Hepatocyte (in vitro differentiated cells): ENCODE data around the gene DBNDD2. TPM values are rescaled to one million over a fixed set of nuclear protein-coding genes. Genes with fewer than 3 reads are reported as not detected.

Source experiments
- DNase-seq: peaks from one replicate; pipeline ENCODE4 v3.0.0-alpha.2; 2016; ENCODE audit warnings: low spot score
- H2AFZ ChIP-seq: fragments of 200-600 bp; sonication (generic); 2 replicates; pipeline ENCODE4 v1.6.0; 2016; ENCODE audit warnings: antibody characterized with exemption, mild to moderate bottlenecking
- H3K27ac ChIP-seq: fragments of 200-600 bp; sonication (generic); 2 replicates; pipeline ENCODE4 v1.5.1; 2016; ENCODE audit warnings: mild to moderate bottlenecking
- H3K27me3 ChIP-seq: fragments of 200-600 bp; sonication (generic); 2 replicates; pipeline ENCODE4 v1.6.1; 2016
- H3K36me3 ChIP-seq: fragments of 200-600 bp; sonication (generic); replicated peaks from 2 replicates; pipeline ENCODE4 v1.5.1; 2016; ENCODE audit warnings: low read depth; ENCODE audit not compliant: insufficient read depth
- H3K4me1 ChIP-seq: fragments of 200-600 bp; sonication (generic); 2 replicates; pipeline ENCODE4 v1.5.1; 2016; ENCODE audit warnings: mild to moderate bottlenecking, moderate library complexity; ENCODE audit not compliant: insufficient read depth
- H3K4me2 ChIP-seq: fragments of 200-600 bp; sonication (generic); 2 replicates; pipeline ENCODE4 v1.6.0; 2016
- H3K4me3 ChIP-seq: fragments of 200-600 bp; sonication (generic); 2 replicates; pipeline ENCODE4 v1.5.1; 2016; ENCODE audit warnings: mild to moderate bottlenecking
- H3K79me2 ChIP-seq: fragments of 200-600 bp; sonication (generic); 2 replicates; pipeline ENCODE4 v1.6.0; 2017; ENCODE audit warnings: mild to moderate bottlenecking
- H3K9me2 ChIP-seq: fragments of 200-600 bp; sonication (generic); replicated peaks from 2 replicates; pipeline ENCODE4 v1.6.0; 2017; ENCODE audit warnings: mild to moderate bottlenecking; ENCODE audit not compliant: insufficient read depth
- H3K9me3 ChIP-seq: fragments of 200-600 bp; sonication (generic); 2 replicates; pipeline ENCODE4 v1.5.1; 2016; ENCODE audit warnings: low read depth, mild to moderate bottlenecking
- H4K20me1 ChIP-seq: fragments of 200-600 bp; sonication (generic); 2 replicates; pipeline ENCODE4 v1.6.0; 2016; ENCODE audit warnings: mild to moderate bottlenecking; ENCODE audit not compliant: insufficient read depth, poor library complexity, severe bottlenecking
- CTCF ChIP-seq: fragments of 200-600 bp; sonication (generic); IDR thresholded peaks from 2 replicates; pipeline ENCODE4 v1.5.1; 2016; ENCODE audit warnings: antibody characterized with exemption, mild to moderate bottlenecking; ENCODE audit not compliant: poor library complexity
- EZH2 ChIP-seq: fragments of 200-600 bp; sonication (generic); IDR thresholded peaks from 2 replicates; pipeline ENCODE4 v1.6.1; 2016; ENCODE audit warnings: antibody characterized with exemption, mild to moderate bottlenecking, borderline replicate concordance
- EZH2phosphoT487 ChIP-seq: fragments of 200-600 bp; sonication (generic); IDR thresholded peaks from one replicate; pipeline ENCODE4 v1.6.1; 2018; ENCODE audit warnings: antibody characterized with exemption, mild to moderate bottlenecking, low read depth, moderate library complexity; ENCODE audit not compliant: unreplicated experiment, severe bottlenecking
- WGBS: methylation state at CpG from one replicate; pipeline ENCODE4 v1.1.6; 2016; ENCODE audit warnings: low lambda C conversion rate; ENCODE audit errors: missing lambda C conversion rate; 5-methylcytosine and 5-hydroxymethylcytosine counted together
- polyA plus RNA-seq: library from polyadenylated mRNA; unstranded; fragments of >200 nt; fragmentation: Nextera tagmentation; extraction: Ambion mirVana; gene quantifications from 2 replicates; pipeline ENCODE4 v1.2.1, GENCODE V29; 2016
- total RNA-seq: library from RNA; depleted of rRNA; stranded (reverse); fragments of >200 nt; gene quantifications from 2 replicates; pipeline ENCODE4 v1.2.3, GENCODE V29; 2014

DBNDD2 gene
- total and polyA plus RNA-seq, 2 experiments from 2014 or later = 11.1 to 12.8 TPM

GRCh38 chr20:45374966-45375365, 33.1 kb upstream of the DBNDD2 start:
- WGBS = 98% methylated on average over 14 of the region's 14 CpGs
- H3K4me1 ChIP-seq = peaks cover 8% of the 10 kb centered on the region
- no peak overlapping the region for H3K4me2 ChIP-seq
- no peaks in the 10 kb centered on the region for H3K36me3 ChIP-seq
- H3K79me2 ChIP-seq = no peaks in the 10 kb centered on the region
- H3K4me3 ChIP-seq = no peak overlapping the region
- no peaks in the 10 kb centered on the region for H3K9me2 ChIP-seq
- no peaks in the 10 kb centered on the region for H3K9me3 ChIP-seq
- H2AFZ ChIP-seq = no peak overlapping the region
- no peaks in the 10 kb centered on the region for H3K27me3 ChIP-seq
- H4K20me1 ChIP-seq = no peaks in the 10 kb centered on the region
- DNase-seq = no peak
- H3K27ac ChIP-seq = no peak overlapping the region
- TF ChIP-seq EZH2 (no peak), EZH2phosphoT487 (no peak), CTCF (no peak)

- no peak for TF ChIP-seq EZH2phosphoT487
- TF ChIP-seq CTCF = no peak
- no peak for TF ChIP-seq EZH2
- Histone ChIP-seq H3K9me2 (no peaks in the 10 kb centered on the region), H3K4me3 (no peak overlapping the region), H3K79me2 (no peaks in the 10 kb centered on the region), H2AFZ (no peak overlapping the region), H4K20me1 (no peaks in the 10 kb centered on the region), H3K36me3 (no peaks in the 10 kb centered on the region), H3K4me1 (peaks cover 8% of the 10 kb centered on the region), H3K4me2 (no peak overlapping the region), H3K9me3 (no peaks in the 10 kb centered on the region), H3K27ac (no peak overlapping the region), H3K27me3 (no peaks in the 10 kb centered on the region)
- no peak for DNase-seq
- 69% methylated on average over 11 of the region's 11 CpGs for WGBS
These were observed 30.8 kb upstream of the DBNDD2 start for GRCh38 chr20:45377269-45377668.

GRCh38 chr20:45378191-45378590, 29.9 kb upstream of the DBNDD2 start, which contains the start of gene TP53TG5:
Gene TP53TG5 (minus strand): TSS chr20:45378325. CDS start chr20:45378236, 89 bp downstream.
- TF ChIP-seq EZH2phosphoT487 (no peak), CTCF (no peak), EZH2 (no peak)
- no peak within 1 kb of the TSS for H3K27ac ChIP-seq
- WGBS = 81% methylated on average over 1 of the region's 1 CpG

DNA sequence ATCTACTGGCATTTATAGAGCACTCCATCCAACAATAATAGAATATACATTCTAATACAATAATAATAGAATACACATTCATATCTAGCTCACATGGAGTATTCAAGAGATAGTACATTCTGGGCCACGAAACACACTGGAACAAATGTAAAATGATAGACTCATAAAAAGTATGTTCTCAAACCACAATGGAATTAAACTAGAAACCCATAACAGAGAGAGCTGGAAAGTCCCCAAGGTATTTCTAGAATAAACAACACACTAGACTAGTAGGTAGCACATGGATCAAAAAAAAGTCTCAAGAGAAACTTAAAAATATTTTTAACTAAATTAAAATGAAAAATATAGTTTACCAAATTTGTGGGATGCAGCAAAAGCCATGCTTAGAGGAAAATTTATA, 20.8 kb upstream of the DBNDD2 start:
- Histone ChIP-seq H2AFZ (no peak overlapping the region), H3K36me3 (no peaks in the 10 kb centered on the region), H3K27me3 (no peaks in the 10 kb centered on the region), H3K4me3 (no peak overlapping the region), H3K27ac (no peak overlapping the region), H3K9me3 (no peaks in the 10 kb centered on the region), H3K4me1 (no peaks in the 10 kb centered on the region), H3K4me2 (no peak overlapping the region), H3K9me2 (no peaks in the 10 kb centered on the region), H3K79me2 (no peaks in the 10 kb centered on the region), H4K20me1 (no peaks in the 10 kb centered on the region)
- no peak for DNase-seq
- no peak for TF ChIP-seq CTCF
- whole genome bisulfite sequencing = 92% methylated on average over 1 of the region's 1 CpG

More at GRCh38 chr20:45378191-45378590, 29.9 kb upstream of the DBNDD2 start, which contains the start of gene TP53TG5:
- Histone ChIP-seq H4K20me1 (no peaks in the 10 kb centered on the region), H3K9me2 (no peaks in the 10 kb centered on the region), H3K27me3 (no peaks in the 10 kb centered on the region), H2AFZ (no peak within 1 kb of the TSS), H3K4me2 (no peak within 1 kb of the TSS), H3K9me3 (no peaks in the 10 kb centered on the region), H3K36me3 (no peaks in the 10 kb centered on the region), H3K4me3 (no peak within 1 kb of the TSS), H3K79me2 (no peaks in the 10 kb centered on the region), H3K4me1 (peaks cover 5% of the 10 kb centered on the region)
- DNase-seq = no peak
